WTC11 (cell line): ENCODE data around the gene MCF2L.

Source experiments
- HMGA2 ChIP-seq: fragments of 250-450 bp; sonication (Bioruptor Pico); IDR thresholded peaks from 2 replicates; pipeline ENCODE4 v1.4.0; 2021; ENCODE audit warnings: mild to moderate bottlenecking, moderate library complexity
- JUN ChIP-seq: sonication (generic); formaldehyde crosslinking; IDR thresholded peaks from 2 replicates; pipeline ENCODE4 v1.8.0; 2023; ENCODE audit warnings: mild to moderate bottlenecking, missing genetic modification reagents
- NR2C2 ChIP-seq: sonication (generic); formaldehyde crosslinking; IDR thresholded peaks from 2 replicates; pipeline ENCODE4 v1.8.0; 2022; ENCODE audit warnings: mild to moderate bottlenecking, missing genetic modification reagents
- NR3C1 ChIP-seq: sonication (generic); formaldehyde crosslinking; conservative IDR thresholded peaks from 2 replicates; pipeline ENCODE4 v1.8.1; 2023; ENCODE audit warnings: low read depth, mild to moderate bottlenecking, missing genetic modification reagents
- TCF7 ChIP-seq: sonication (generic); formaldehyde crosslinking; IDR thresholded peaks from 2 replicates; pipeline ENCODE4 v1.8.0; 2022; ENCODE audit warnings: mild to moderate bottlenecking, low read depth, missing genetic modification reagents, moderate library complexity
- TEAD4 ChIP-seq: sonication (generic); formaldehyde crosslinking; IDR thresholded peaks from 2 replicates; pipeline ENCODE4 v1.8.0; 2022; ENCODE audit warnings: mild to moderate bottlenecking, missing genetic modification reagents
- TF ChIP-seq, protein P1 (sequence below): sonication (generic); formaldehyde crosslinking; IDR thresholded peaks from 2 replicates; pipeline ENCODE4 v1.8.0; 2022; ENCODE audit warnings: mild to moderate bottlenecking, missing genetic modification reagents
- TF ChIP-seq, protein P2 (sequence below): sonication (generic); formaldehyde crosslinking; IDR thresholded peaks from 2 replicates; pipeline ENCODE4 v1.8.0; 2022; ENCODE audit warnings: mild to moderate bottlenecking, missing genetic modification reagents
- TF ChIP-seq, protein P3 (sequence below): fragments of 200-600 bp; IDR thresholded peaks from 2 replicates; pipeline ENCODE4 v1.8.0; 2022; ENCODE audit warnings: antibody characterized with exemption
- TF ChIP-seq, protein P4 (sequence below): sonication (generic); formaldehyde crosslinking; IDR thresholded peaks from 2 replicates; pipeline ENCODE4 v1.8.0; 2023; ENCODE audit warnings: missing genetic modification reagents, mild to moderate bottlenecking, borderline replicate concordance
- TF ChIP-seq, protein P5 (sequence below): sonication (generic); formaldehyde crosslinking; IDR thresholded peaks from 2 replicates; pipeline ENCODE4 v1.8.1; 2022; ENCODE audit warnings: low read depth, missing genetic modification reagents, borderline replicate concordance
- TF ChIP-seq, protein P6 (sequence below): sonication (generic); formaldehyde crosslinking; IDR thresholded peaks from 2 replicates; pipeline ENCODE4 v1.8.0; 2022; ENCODE audit warnings: mild to moderate bottlenecking, missing genetic modification reagents
- TF ChIP-seq, protein P7 (sequence below): sonication (generic); formaldehyde crosslinking; IDR thresholded peaks from 2 replicates; pipeline ENCODE4 v1.8.0; 2022; ENCODE audit warnings: mild to moderate bottlenecking, missing genetic modification reagents
- TF ChIP-seq, protein P8 (sequence below): sonication (generic); formaldehyde crosslinking; IDR thresholded peaks from 2 replicates; pipeline ENCODE4 v1.8.0; 2022; ENCODE audit warnings: missing genetic modification reagents

DNA sequence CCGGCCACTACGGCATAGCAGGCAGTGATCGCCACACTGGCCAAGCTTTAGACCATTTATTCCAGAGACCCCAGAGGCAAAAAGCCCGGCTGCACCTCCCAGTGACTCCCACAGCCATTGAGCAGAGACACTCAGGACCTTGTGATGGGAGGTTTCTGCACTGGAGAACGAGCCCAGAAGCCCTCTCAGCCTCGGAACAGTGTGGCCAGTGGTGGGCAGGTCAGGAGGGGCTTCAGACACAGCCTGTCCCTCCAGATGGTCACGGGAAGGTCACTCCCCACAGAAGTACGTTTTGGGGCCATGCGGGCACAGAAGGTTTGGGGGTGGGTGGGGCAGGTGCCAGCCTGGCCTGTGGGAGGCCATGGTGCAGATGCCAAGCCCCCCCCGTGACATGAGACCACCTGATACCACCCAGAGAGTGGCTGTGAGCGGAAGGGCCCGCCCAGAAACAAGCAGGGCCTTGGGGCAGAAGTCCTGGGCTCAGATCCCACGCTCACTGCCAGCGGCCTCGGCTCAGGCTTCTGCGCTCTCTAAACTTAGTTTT lies 153.0 kb downstream of the MCF2L start:
- TF ChIP-seq, protein P1, sequence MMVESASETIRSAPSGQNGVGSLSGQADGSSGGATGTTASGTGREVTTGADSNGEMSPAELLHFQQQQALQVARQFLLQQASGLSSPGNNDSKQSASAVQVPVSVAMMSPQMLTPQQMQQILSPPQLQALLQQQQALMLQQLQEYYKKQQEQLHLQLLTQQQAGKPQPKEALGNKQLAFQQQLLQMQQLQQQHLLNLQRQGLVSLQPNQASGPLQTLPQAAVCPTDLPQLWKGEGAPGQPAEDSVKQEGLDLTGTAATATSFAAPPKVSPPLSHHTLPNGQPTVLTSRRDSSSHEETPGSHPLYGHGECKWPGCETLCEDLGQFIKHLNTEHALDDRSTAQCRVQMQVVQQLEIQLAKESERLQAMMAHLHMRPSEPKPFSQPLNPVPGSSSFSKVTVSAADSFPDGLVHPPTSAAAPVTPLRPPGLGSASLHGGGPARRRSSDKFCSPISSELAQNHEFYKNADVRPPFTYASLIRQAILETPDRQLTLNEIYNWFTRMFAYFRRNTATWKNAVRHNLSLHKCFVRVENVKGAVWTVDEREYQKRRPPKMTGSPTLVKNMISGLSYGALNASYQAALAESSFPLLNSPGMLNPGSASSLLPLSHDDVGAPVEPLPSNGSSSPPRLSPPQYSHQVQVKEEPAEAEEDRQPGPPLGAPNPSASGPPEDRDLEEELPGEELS (CRISPR knock-in tag): no peak
- TF ChIP-seq, protein P2, sequence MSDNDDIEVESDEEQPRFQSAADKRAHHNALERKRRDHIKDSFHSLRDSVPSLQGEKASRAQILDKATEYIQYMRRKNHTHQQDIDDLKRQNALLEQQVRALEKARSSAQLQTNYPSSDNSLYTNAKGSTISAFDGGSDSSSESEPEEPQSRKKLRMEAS (CRISPR knock-in tag): no peak
- TF ChIP-seq NR3C1 (CRISPR knock-in tag): no peak
- TF ChIP-seq NR2C2 (CRISPR knock-in tag): no peak
- TF ChIP-seq, protein P3, sequence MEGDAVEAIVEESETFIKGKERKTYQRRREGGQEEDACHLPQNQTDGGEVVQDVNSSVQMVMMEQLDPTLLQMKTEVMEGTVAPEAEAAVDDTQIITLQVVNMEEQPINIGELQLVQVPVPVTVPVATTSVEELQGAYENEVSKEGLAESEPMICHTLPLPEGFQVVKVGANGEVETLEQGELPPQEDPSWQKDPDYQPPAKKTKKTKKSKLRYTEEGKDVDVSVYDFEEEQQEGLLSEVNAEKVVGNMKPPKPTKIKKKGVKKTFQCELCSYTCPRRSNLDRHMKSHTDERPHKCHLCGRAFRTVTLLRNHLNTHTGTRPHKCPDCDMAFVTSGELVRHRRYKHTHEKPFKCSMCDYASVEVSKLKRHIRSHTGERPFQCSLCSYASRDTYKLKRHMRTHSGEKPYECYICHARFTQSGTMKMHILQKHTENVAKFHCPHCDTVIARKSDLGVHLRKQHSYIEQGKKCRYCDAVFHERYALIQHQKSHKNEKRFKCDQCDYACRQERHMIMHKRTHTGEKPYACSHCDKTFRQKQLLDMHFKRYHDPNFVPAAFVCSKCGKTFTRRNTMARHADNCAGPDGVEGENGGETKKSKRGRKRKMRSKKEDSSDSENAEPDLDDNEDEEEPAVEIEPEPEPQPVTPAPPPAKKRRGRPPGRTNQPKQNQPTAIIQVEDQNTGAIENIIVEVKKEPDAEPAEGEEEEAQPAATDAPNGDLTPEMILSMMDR: no peak
- TF ChIP-seq, protein P4, sequence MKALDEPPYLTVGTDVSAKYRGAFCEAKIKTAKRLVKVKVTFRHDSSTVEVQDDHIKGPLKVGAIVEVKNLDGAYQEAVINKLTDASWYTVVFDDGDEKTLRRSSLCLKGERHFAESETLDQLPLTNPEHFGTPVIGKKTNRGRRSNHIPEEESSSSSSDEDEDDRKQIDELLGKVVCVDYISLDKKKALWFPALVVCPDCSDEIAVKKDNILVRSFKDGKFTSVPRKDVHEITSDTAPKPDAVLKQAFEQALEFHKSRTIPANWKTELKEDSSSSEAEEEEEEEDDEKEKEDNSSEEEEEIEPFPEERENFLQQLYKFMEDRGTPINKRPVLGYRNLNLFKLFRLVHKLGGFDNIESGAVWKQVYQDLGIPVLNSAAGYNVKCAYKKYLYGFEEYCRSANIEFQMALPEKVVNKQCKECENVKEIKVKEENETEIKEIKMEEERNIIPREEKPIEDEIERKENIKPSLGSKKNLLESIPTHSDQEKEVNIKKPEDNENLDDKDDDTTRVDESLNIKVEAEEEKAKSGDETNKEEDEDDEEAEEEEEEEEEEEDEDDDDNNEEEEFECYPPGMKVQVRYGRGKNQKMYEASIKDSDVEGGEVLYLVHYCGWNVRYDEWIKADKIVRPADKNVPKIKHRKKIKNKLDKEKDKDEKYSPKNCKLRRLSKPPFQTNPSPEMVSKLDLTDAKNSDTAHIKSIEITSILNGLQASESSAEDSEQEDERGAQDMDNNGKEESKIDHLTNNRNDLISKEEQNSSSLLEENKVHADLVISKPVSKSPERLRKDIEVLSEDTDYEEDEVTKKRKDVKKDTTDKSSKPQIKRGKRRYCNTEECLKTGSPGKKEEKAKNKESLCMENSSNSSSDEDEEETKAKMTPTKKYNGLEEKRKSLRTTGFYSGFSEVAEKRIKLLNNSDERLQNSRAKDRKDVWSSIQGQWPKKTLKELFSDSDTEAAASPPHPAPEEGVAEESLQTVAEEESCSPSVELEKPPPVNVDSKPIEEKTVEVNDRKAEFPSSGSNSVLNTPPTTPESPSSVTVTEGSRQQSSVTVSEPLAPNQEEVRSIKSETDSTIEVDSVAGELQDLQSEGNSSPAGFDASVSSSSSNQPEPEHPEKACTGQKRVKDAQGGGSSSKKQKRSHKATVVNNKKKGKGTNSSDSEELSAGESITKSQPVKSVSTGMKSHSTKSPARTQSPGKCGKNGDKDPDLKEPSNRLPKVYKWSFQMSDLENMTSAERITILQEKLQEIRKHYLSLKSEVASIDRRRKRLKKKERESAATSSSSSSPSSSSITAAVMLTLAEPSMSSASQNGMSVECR (CRISPR knock-in tag): no peak
- no peak for TF ChIP-seq TEAD4 (CRISPR knock-in tag)
- TF ChIP-seq, protein P5, sequence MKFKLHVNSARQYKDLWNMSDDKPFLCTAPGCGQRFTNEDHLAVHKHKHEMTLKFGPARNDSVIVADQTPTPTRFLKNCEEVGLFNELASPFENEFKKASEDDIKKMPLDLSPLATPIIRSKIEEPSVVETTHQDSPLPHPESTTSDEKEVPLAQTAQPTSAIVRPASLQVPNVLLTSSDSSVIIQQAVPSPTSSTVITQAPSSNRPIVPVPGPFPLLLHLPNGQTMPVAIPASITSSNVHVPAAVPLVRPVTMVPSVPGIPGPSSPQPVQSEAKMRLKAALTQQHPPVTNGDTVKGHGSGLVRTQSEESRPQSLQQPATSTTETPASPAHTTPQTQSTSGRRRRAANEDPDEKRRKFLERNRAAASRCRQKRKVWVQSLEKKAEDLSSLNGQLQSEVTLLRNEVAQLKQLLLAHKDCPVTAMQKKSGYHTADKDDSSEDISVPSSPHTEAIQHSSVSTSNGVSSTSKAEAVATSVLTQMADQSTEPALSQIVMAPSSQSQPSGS (CRISPR knock-in tag): no peak
- no peak for TF ChIP-seq HMGA2 (CRISPR knock-in tag)
- TF ChIP-seq, protein P6, sequence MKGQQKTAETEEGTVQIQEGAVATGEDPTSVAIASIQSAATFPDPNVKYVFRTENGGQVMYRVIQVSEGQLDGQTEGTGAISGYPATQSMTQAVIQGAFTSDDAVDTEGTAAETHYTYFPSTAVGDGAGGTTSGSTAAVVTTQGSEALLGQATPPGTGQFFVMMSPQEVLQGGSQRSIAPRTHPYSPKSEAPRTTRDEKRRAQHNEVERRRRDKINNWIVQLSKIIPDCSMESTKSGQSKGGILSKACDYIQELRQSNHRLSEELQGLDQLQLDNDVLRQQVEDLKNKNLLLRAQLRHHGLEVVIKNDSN (CRISPR knock-in tag): no peak
- TF ChIP-seq TCF7 (CRISPR knock-in tag): no peak
- TF ChIP-seq JUN: no peak
- TF ChIP-seq, protein P7, sequence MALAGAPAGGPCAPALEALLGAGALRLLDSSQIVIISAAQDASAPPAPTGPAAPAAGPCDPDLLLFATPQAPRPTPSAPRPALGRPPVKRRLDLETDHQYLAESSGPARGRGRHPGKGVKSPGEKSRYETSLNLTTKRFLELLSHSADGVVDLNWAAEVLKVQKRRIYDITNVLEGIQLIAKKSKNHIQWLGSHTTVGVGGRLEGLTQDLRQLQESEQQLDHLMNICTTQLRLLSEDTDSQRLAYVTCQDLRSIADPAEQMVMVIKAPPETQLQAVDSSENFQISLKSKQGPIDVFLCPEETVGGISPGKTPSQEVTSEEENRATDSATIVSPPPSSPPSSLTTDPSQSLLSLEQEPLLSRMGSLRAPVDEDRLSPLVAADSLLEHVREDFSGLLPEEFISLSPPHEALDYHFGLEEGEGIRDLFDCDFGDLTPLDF (CRISPR knock-in tag): no peak
- TF ChIP-seq, protein P8, sequence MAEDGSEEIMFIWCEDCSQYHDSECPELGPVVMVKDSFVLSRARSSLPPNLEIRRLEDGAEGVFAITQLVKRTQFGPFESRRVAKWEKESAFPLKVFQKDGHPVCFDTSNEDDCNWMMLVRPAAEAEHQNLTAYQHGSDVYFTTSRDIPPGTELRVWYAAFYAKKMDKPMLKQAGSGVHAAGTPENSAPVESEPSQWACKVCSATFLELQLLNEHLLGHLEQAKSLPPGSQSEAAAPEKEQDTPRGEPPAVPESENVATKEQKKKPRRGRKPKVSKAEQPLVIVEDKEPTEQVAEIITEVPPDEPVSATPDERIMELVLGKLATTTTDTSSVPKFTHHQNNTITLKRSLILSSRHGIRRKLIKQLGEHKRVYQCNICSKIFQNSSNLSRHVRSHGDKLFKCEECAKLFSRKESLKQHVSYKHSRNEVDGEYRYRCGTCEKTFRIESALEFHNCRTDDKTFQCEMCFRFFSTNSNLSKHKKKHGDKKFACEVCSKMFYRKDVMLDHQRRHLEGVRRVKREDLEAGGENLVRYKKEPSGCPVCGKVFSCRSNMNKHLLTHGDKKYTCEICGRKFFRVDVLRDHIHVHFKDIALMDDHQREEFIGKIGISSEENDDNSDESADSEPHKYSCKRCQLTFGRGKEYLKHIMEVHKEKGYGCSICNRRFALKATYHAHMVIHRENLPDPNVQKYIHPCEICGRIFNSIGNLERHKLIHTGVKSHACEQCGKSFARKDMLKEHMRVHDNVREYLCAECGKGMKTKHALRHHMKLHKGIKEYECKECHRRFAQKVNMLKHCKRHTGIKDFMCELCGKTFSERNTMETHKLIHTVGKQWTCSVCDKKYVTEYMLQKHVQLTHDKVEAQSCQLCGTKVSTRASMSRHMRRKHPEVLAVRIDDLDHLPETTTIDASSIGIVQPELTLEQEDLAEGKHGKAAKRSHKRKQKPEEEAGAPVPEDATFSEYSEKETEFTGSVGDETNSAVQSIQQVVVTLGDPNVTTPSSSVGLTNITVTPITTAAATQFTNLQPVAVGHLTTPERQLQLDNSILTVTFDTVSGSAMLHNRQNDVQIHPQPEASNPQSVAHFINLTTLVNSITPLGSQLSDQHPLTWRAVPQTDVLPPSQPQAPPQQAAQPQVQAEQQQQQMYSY (CRISPR knock-in tag): no peak
